A673 (cell line): ENCODE measurements around the gene BCL2L12. TPM values are rescaled to one million over a fixed set of nuclear protein-coding genes. Genes with fewer than 3 reads are reported as not detected.

Experiments used
- BruUV-seq: library from RNA; stranded (reverse); fragments of 400-500 nt; replicated peaks from 2 replicates; lab custom pipeline; 2021; lab: Mats Ljungman, UMichigan
- CTCF ChIA-PET: fragments of 300-600 bp; sonication (Branson Sonifier 250); formaldehyde crosslinking; loops from one replicate; lab custom pipeline; 2022; ENCODE audit warnings: antibody characterized with exemption; lab: Charles Lee
- POLR2A ChIA-PET: fragments of 300-600 bp; sonication (Branson Sonifier 250); formaldehyde crosslinking; loops from one replicate; lab custom pipeline; 2022; ENCODE audit warnings: antibody characterized with exemption; ENCODE audit not compliant: low non-redundant PET; lab: Charles Lee
- DNase-seq: peaks from one replicate; pipeline ENCODE4 v3.0.0-alpha.2; 2015; ENCODE audit warnings: low spot score
- H3K27ac ChIP-seq: fragments of 200-600 bp; sonication (generic); 2 replicates; pipeline ENCODE4 v1.5.1; 2016; ENCODE audit warnings: mixed run types, low read depth, mild to moderate bottlenecking, mixed read lengths, antibody characterized with exemption, low read length; ENCODE audit not compliant: poor library complexity, severe bottlenecking
- H3K27me3 ChIP-seq: fragments of 200-600 bp; sonication (generic); replicated peaks from 2 replicates; pipeline ENCODE4 v1.6.1; 2017; ENCODE audit warnings: mixed run types, low read depth, mild to moderate bottlenecking, mixed read lengths, antibody characterized with exemption, low read length; ENCODE audit not compliant: insufficient read depth, poor library complexity
- H3K36me3 ChIP-seq: fragments of 200-600 bp; sonication (generic); 2 replicates; pipeline ENCODE4 v1.6.1; 2016; ENCODE audit warnings: mixed run types, mild to moderate bottlenecking, mixed read lengths, antibody characterized with exemption, low read length; ENCODE audit not compliant: insufficient read depth, poor library complexity, severe bottlenecking
- H3K4me1 ChIP-seq: fragments of 200-600 bp; sonication (generic); 2 replicates; pipeline ENCODE4 v1.6.1; 2017; ENCODE audit warnings: mixed run types, mild to moderate bottlenecking, mixed read lengths, antibody characterized with exemption, low read length; ENCODE audit not compliant: insufficient read depth, poor library complexity, severe bottlenecking
- H3K4me3 ChIP-seq: fragments of 200-600 bp; sonication (generic); 2 replicates; pipeline ENCODE4 v1.5.1; 2016; ENCODE audit warnings: low read depth, mixed run types, mild to moderate bottlenecking, mixed read lengths, low read length; ENCODE audit not compliant: poor library complexity, severe bottlenecking
- H3K9me3 ChIP-seq: fragments of 200-600 bp; sonication (generic); 2 replicates; pipeline ENCODE4 v1.6.1; 2016; ENCODE audit warnings: mixed run types, low read depth, mild to moderate bottlenecking, mixed read lengths, antibody characterized with exemption, low read length; ENCODE audit not compliant: poor library complexity, severe bottlenecking
- CTCF ChIP-seq: fragments of 300-800, 200-600 bp; sonication (generic); conservative IDR thresholded peaks from 2 replicates; pipeline ENCODE4 v1.5.1; 2017; ENCODE audit warnings: low read depth, mild to moderate bottlenecking, antibody characterized with exemption, low read length, moderate library complexity, mixed read lengths
- EZH2 ChIP-seq: fragments of 200-600 bp; sonication (generic); IDR thresholded peaks from 2 replicates; pipeline ENCODE4 v1.6.1; 2017; ENCODE audit warnings: borderline replicate concordance, low read depth, mild to moderate bottlenecking, mixed read lengths, antibody characterized with exemption, low read length; ENCODE audit not compliant: poor library complexity, severe bottlenecking
- intact Hi-C: fragments of 100-400 bp; cut with micrococcal nuclease; formaldehyde crosslinking; loops from one replicate; pipeline ENCODE4 v1.10.0; 2022; ENCODE audit not compliant: unreplicated experiment
- total RNA-seq: library from RNA; stranded (reverse); gene quantifications from 2 replicates; pipeline ENCODE4 v1.2.3, GENCODE V29; 2021

BCL2L12 gene
- total RNA-seq, 1 experiment from 2014 or later: 99.1 TPM

GRCh38 chr19:49696865-49697264 lies 31.1 kb downstream of the BCL2L12 start:
- no peaks in the 10 kb centered on the region for H3K9me3 ChIP-seq
- TF ChIP-seq CTCF (no peak), EZH2 (no peak)
- intact Hi-C loops: no loop called here
- ChIA-PET POLR2A (no interaction called here), CTCF (no interaction called here)
- no peaks in the 10 kb centered on the region for H3K4me1 ChIP-seq
- no peaks in the 10 kb centered on the region for H3K27me3 ChIP-seq
- H3K36me3 ChIP-seq: no peaks in the 10 kb centered on the region
- DNase-seq: no peak
- no peak overlapping the region for H3K27ac ChIP-seq
- H3K4me3 ChIP-seq: no peak overlapping the region
- no TSS peak for BruUV-seq

GRCh38 chr19:49699364-49699763 lies 33.6 kb downstream of the BCL2L12 start:
- Histone ChIP-seq H3K4me3 (no peak overlapping the region), H3K27me3 (no peaks in the 10 kb centered on the region), H3K27ac (no peak overlapping the region), H3K9me3 (no peaks in the 10 kb centered on the region), H3K36me3 (no peaks in the 10 kb centered on the region), H3K4me1 (no peaks in the 10 kb centered on the region)
- BruUV-seq: no TSS peak
- no peak for DNase-seq
- TF ChIP-seq EZH2 (no peak), CTCF (no peak)
- intact Hi-C loops: no loop called here
- POLR2A ChIA-PET: no interaction called here
- CTCF ChIA-PET: no interaction called here

- POLR2A ChIA-PET: interaction anchor here (0.6 to 0.7 kb wide), 2 partner anchors 22 to 125 kb away, joined by 4 to 8 read pairs; no protein-coding TSS in a partner anchor
- BruUV-seq: no TSS peak
- intact Hi-C loops: no loop called here
- CTCF ChIA-PET: no interaction called here
- Histone ChIP-seq H3K36me3 (no peaks in the 10 kb centered on the region), H3K9me3 (no peaks in the 10 kb centered on the region), H3K27me3 (no peaks in the 10 kb centered on the region), H3K4me3 (no peak overlapping the region), H3K27ac (no peak overlapping the region), H3K4me1 (no peaks in the 10 kb centered on the region)
- DNase-seq: no peak
- TF ChIP-seq CTCF (no peak), EZH2 (no peak)
Observed at GRCh38 chr19:49700563-49700962, 34.8 kb downstream of the BCL2L12 start.
